Gastroesophageal sphincter (tissue), 3 donors: ENCODE measurements around the gene ARMC9.

ENCODE experiments used
- CTCF ChIP-seq, 4 experiments: fragments of 200-600 bp in 2 of 4; fragments of 450-650 bp in 2 of 4; sonication (generic) in 1 of 4; IDR thresholded peaks; one replicate each; pipeline ENCODE4 v1.5.1; 2017 to 2019; ENCODE audit warnings: antibody characterized with exemption in 4 of 4, mild to moderate bottlenecking in 2 of 4, moderate library complexity in 2 of 4
- POLR2AphosphoS5 ChIP-seq: sonication (generic); formaldehyde crosslinking; IDR thresholded peaks from one replicate; pipeline ENCODE4 v1.6.1; 2017; ENCODE audit warnings: antibody characterized with exemption

GRCh38 chr2:231356466-231356844 lies 158.0 kb downstream of the ARMC9 start:
- TF ChIP-seq CTCF (IDR thresholded peaks at IDR 0.05), result no peak
- no peak for TF ChIP-seq POLR2AphosphoS5
